ENCODE measurements around the gene OSBPL5.

DNA sequence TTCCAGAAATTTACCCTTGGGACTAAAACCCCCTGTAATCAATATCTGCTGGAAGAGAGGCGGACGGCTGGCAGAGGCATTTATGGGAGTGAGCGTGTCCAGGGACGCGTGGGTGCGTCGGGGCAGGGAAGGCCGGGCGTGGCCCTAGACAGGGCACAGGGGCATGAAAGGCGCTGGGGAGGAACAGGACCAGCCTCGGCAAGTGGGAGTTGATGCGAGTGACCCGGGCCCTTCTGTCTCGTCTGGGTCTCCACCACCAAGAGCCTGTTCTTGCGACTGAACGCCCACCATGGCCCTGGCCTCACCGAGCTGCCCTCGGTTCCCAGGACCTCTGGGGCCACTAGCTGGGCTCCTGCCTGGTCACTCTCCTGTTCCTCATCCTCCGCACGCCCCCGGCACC, 17.5 kb downstream of the OSBPL5 start:
- TF ChIP-seq CTCF (conservative IDR thresholded peaks at IDR 0.05; ENCODE audit: low read depth, low read length) (no peak), RCOR1 (IDR thresholded peaks at IDR 0.05; ENCODE audit: insufficient replicate concordance, low read length) (no peak), POLR2A (IDR thresholded peaks at IDR 0.05; ENCODE audit: low read depth, low read length) (no peak), MXI1 (IDR thresholded peaks at IDR 0.05; ENCODE audit: borderline replicate concordance, low read depth, low read length) (no peak), MAFK (IDR thresholded peaks at IDR 0.05; ENCODE audit: low read depth, low read length) (no peak), CEBPB (IDR thresholded peaks at IDR 0.05; ENCODE audit: low read depth, low read length) (no peak), RAD21 (IDR thresholded peaks at IDR 0.05; ENCODE audit: low read length) (no peak), BHLHE40 (IDR thresholded peaks at IDR 0.05; ENCODE audit: low read depth, low read length) (no peak)
- TF ChIP-seq, protein P1, sequence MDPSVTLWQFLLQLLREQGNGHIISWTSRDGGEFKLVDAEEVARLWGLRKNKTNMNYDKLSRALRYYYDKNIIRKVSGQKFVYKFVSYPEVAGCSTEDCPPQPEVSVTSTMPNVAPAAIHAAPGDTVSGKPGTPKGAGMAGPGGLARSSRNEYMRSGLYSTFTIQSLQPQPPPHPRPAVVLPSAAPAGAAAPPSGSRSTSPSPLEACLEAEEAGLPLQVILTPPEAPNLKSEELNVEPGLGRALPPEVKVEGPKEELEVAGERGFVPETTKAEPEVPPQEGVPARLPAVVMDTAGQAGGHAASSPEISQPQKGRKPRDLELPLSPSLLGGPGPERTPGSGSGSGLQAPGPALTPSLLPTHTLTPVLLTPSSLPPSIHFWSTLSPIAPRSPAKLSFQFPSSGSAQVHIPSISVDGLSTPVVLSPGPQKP (IDR thresholded peaks at IDR 0.05; ENCODE audit: borderline replicate concordance, low read depth, low read length), result no peak

All from IMR-90 (cell line).